GM18861 (cell line): ENCODE data around the gene TGFBI.
A peak's percentile ranks its signal among the peaks of the same experiment; 100 is the strongest.

ENCODE experiments used
- ATAC-seq: cut with Tn5 transposase; IDR thresholded peaks from one replicate; pipeline ENCODE4 v1.9.1; 2021; ENCODE audit not compliant: unreplicated experiment

Gene TGFBI

DNA sequence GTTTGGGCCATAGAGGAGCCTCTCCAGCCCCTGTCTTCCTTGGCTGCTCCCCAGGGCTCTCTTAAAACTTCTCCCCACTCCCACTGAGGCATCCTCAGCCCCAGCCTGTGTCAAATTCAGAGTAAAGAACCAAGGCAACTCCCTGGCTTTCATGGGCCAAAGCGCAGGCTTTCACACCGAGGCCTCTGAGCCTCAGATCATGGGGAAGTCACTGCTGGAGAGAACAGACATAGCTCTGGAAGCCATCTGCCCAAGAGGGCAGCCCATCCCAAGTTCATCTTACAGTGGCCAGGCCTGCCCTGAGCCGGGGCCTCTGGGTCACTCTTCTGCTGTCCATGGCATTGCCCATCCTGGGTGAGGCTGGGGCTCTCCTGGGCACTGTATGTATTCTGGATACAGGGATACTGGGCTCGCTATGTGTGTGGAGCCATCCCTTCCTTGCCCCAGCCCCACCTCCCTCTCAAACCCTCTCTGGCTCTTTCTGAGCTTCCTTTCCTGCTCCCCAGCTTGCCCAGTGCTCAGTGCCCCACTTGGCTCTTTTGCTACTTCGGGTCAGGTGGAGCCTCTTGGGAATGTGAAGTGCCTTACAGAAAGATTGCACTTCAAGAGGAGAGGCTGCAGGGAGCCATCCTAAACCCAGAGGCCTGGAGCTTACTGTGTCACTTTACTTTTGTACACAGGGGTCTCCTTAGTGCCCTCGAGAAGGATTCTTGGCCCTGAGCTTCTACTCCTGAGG lies 33.0 kb downstream of the TGFBI start:
- ATAC-seq = no peak

DNA sequence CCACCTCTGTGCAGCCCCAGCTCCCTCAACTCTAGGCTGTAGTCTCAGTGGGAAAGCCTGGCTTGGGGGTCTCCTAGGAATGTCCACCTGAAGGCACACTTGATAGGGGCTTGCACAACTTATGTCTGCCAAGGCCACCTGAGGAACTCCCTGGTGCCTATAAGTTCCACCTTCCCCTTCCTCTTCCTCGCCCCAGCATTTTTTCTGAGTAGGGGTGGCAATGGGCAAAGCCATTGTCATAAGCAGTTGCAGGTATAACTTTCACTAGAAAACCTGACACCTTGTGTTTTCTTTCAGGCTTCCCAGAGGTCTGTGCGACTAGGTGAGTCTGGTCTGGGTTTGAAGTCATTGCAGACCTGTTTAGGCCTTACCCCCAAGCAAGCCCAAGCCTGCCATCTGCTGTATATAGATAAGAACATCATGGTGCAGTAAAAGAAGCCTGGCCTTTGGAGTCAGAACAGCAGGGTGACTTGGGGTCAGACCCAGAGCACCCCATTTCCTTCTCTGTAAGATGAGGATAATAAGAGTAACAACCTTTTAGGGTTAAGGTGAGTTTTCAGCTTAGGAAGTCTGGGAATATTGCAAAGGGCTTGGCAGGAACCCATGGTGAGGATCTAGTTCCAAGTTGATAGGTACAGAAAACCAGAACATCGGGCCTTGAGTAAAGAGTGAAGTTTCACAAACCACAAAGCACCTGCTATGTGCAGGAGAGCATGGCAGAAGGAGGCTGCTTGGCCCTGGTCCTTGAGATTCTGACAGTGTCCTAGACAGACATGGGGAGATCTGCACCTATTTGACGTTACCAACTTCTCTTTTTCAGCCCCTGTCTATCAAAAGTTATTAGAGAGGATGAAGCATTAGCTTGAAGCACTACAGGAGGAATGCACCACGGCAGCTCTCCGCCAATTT lies 33.8 kb downstream of the TGFBI start:
- ATAC-seq = peak; percentile 78

DNA sequence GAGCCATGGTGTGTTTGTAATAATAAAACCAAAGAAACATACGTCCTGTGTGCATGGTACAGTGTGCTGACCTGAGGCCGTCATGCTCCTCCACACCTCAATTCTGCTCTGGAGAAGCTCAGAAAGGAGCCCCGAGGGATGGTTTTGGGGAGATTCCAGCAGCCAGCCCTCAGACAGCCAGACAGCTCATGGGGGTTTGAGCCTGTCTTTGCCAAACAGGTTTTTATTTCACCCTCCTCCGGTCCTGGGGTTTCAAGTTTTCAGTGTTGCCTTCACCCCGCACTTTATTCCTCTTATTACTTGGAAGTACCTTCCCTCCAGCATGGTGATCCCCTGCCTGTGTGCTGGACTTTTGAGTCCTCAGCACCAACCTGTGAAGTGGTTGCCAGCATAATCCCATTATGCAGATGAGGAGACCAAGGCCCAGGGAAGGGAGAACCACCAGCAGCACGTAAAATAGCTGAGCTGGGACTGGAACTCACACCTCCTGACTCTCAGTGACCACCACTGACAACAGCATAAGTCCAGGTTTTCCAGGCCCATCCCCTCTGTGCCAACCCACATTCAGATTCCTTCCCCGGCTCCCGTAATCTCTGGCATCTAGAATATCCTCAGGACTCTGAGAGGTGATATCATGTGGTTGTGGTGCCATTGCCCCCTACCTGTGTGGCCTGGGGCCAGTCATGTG lies 35.1 kb downstream of the TGFBI start:
- ATAC-seq = no peak

DNA sequence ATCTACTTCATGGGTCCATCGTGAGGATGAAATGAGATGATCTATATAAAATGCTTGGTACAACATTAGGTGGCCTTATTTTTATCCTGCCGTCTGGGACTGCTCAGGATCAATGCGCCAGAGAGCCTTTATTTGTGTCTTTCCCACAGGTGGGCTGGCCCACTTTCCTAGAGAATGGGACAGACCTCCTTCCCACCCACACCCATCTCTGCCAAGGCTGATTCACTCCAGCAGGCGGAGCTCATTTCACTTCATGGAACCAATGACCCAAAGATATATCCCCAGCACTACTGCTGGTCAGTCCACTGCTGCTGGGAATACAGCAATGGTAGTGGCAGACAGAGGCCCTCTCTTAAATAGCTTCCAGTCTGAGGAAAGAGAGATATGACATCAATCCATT lies 35.7 kb downstream of the TGFBI start:
- ATAC-seq = no peak

DNA sequence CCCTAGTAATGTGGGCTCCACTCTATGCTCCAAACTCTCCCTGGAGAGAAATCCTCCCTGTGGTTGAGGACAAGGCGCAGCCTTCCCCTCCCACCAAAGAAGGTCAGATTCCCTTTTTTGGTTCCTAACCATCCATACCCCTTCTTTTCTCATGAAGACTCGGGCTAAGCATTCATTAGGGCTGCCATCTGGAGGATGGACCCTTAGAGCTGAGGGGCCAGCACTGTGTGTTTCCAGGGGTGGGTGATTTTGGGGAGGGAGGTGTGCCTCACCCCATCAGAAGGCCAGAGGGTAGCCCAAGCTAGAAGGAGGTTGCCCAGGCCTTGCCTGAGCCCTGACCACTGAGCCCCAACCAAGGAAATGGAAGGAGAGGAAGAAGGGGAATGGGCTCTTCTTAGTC lies 36.8 kb downstream of the TGFBI start:
- no peak for ATAC-seq

DNA sequence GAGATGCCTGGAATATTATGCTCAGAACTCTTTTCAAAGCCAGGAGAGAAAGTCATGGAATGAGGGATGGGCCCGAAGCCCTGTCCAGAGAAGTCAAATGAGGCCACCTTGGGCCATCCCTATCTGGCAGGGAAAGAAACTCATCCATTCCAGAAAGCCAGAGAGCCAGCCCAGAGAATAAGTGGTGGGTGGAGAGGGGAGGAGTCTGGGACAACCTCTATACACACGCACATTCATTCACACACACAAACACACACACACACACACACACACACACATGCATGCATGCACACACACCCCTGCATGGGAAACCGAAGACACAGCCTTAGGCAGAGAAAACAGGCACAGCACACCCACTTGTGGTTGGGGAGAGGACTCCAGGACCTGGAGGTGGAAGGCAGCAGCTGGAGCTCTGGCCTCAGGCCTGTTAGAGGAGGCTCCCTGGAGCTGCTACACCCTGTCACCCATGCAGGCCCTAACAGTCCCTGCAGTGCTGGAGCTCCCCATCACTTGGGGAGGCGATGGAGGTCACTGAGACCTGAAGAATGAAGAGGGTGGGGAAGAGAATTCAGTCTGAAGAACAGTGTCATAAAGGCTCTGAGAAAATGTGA lies 38.0 kb downstream of the TGFBI start:
- no peak for ATAC-seq

DNA sequence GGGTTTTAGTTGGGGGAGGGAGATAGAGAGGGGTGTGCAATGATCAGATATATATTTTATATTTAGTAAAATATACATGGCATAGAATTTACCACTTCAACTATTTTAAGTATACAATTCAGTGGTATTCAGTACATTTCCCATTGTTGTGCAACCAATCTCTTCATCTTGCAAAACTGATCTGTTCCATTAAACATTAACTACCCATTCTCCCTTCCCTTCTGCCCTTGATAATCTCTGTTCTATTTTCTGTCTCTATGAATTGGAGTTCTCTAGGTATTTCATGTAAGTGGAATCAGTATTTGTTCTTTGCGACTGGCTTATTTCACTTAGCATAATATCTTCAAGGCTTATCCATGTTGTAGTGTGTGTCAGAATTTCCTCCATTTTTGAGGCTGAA lies 38.6 kb downstream of the TGFBI start:
- ATAC-seq = no peak

DNA sequence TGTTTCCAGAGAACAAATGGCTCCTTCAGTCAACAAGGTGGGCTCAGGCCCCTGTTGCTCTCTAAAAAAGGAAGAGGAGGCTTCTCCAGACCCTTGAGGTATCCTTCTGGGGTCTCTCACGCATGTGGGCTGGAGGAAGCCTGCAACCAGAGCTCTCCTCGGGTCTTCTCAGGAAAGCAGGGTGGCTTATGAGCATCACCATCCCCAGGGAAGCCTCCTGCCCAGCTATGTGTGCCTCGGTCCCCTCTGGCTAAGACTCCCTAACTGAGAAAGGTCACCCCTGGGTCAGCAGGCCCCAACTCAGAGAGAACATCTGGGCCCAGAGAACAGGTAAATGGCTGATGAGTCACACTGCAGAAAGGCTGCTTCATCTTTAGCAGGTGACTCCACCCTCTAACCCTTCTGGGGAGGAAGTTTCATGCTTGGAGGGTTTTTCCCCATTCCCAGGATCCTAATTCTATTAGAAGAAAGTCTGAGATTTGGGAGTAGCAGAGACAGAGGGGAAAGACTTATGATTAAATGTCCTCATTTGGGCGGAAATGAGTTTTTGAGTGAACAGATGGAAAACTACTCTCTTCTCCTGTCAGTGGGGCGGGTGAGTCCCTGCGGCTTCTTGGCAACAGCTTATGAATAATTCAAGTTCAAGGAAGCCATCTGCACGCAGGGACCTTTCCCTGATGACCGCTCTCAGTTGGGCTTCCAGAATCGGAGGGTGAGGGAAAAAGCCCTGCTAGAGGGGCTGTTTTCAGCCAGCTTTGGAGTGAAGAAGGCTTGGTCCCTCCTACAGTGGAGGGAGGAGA lies 41.9 kb downstream of the TGFBI start:
- ATAC-seq = no peak

DNA sequence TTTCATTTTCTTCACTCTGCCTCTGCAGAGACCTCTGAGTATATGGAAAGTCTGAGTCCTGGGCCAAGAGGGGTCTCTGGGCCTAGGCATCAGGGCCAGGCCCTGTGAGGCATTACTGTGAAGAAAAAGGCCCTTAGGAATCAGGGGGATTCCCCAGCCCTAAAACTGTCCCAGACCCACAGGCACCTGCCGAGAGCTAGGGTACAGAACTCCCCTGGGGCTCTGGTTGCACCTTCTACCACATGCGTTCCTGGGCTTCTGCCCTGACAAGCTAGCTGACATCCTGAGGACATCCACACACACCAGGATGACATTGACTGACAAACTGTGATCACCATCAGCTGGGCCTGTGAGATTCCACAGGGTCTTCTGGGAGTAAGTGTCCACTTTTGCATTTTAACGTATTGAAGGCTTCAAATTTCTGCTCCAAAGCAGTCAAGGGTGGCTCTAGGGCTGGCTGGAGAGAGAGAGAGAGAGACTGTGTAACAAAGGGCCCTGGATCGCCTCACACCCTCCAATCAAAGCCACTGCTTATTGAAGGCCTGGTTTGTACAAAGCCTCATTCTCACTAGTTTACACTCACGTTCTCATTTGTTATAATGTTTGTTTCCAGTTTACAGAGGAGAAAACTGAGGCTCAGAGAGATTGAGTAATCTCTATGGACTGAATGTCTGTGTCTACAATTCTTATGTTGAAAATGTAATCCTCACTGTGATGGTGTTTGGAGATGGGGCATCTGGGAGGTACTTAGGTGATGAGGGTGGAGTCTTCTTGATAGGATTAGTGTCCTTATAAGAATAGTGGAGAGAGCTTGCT lies 45.1 kb downstream of the TGFBI start:
- ATAC-seq = peak; percentile 75

DNA sequence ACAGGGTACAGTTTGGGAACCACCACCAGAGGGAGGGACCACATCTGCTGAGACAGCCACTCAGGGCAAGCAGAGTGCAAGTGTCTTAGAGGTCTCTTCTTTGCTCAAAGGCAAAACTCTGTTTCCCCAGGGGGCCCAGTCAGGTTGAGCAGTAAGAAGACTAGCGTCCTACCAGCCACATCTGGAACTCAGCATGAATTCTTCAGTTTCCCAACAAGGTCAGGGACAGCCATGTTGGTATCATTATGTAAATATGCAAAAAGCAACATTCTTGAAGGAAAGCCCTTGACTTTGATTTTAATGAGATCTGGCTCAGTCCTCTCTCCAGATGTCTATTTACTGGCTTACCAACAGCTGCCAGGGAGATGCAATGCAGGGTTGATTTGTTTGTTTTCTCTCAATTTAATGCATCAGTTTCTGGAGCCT lies 46.7 kb downstream of the TGFBI start:
- ATAC-seq = no peak

DNA sequence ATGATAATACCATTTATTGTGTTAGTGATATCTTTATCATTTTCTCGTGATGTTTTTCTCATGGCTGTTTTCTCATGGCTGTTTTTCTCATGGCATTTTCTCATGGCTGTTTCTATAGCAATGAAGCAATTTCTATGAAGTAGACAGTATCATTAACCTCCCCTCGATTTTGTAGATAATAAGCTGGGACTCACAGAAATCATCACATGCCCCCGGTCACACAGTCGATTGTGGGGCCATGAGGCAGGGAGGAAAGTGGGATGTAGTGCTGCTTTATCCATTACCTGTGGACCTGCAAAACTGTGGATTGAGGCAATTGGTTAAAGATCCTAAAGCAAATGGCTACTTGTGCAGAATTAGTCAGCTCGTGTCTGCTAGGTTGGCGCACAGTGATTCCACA lies 47.3 kb downstream of the TGFBI start:
- ATAC-seq = no peak

DNA sequence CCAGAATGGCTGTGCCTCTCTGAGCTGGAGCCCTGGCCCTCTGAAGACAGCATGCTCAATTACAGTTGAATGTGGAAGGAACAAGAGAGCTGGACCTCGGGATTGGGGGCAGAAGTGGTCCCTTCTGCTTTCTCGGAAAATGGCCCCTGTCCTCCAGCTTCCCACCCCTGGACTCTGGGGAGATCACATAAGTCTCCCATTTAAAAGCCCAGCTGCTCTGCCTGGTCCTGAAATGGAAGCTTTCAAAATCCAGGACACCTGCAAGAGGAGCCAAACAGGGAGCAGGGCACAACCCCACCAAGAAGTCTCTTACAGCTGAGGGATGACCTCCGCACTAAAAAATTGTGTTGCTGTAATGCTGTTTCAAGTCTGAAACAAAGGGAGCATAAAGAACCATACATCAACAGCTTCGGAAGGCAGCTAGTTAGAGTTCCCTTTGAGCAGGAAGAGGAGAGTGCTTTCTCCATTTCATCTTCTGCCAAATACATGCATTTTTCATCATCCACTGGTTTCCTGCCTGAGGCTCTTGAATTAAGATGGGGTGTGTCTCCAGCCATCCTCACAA lies 48.2 kb downstream of the TGFBI start:
- no peak for ATAC-seq

DNA sequence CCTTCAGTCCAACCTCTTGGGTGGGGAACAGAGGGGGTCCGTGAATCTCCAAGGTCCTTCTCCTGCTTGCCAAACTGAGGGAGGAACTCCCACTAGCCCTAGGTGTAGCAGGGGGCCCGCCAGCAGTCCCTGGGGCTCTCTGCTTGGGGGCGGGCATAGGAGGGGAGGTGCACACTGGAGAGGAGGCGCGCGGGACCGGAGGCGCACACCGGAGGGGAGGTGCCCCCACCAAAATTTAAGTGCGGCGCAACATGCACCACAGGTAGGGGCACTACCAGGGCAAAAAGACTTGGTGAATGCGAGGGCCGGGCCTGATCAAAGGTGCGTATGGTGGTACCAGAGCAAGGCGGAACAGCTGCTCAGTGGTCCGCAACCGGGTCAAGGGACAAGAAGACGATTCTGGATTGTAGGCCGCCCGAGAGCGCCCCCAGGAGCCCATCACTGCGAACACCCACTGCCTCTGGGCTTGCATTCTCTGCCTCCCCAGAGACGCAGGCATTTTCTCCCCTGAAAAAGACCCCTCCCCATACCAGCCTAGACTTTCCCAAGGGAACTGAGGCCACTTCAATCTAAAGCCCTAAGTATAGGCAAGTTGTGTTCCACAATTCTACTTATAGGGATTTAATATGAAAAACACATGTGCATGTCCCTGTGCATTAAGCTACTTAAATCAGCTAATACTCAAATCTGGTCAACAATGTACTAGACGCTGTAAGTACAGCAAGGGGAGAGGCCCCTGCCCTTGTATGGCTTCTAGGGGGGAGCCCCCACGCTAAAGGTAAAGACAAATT lies 50.6 kb downstream of the TGFBI start:
- no peak for ATAC-seq

DNA sequence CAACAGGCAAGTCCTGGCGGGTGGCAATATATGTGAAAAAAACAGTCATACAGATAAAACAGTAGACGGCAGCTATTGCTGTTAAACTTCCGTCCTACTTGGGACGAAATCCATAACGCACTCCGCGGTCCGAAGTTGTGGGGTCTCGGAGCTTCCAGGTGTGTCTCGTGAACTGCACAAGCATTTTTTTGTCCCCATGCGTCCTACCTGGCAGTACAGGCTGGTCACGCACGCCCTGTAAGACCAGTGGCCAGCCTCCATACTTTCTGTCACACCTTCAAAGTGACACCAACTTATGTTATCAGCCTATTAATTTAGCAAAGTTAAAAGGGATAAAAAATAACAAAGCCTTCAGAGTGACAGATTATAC lies 51.3 kb downstream of the TGFBI start:
- peak; percentile 6 for ATAC-seq

DNA sequence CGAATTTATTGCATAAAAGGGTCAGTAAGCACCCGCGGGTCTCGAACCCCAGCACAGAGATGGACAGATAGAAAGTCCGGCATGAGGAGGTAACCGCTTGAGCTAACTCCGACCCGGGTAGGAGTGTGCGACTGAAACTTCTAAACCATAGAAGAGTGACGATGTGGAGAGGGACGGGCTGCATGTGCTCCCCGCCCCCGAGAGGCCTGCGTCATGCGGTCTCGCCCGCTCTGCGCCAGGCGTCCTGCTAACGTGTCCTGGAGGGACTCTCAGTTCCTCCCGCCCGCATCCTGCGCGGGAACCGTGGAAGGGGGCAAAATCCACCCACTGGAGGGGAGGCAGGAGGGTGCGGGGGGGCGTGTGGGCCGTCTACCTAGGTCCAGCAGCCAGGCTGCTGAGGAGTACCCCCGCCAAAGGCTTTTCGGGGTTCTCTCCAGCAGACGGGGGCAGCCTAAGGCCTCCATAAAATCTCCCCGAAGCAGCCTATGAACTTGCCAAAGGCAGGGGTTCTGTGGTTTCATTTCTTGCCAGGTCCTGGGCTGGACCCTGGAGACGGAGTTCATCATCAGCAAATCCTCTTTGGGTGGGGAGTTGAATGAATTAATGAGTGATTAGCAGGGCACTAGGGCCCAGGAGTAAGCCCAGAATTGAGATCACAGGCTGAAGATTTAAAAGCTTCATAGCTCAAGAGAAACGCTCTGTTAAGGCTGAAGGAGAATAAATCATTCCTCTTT lies 51.9 kb downstream of the TGFBI start:
- ATAC-seq = peak; percentile 89

DNA sequence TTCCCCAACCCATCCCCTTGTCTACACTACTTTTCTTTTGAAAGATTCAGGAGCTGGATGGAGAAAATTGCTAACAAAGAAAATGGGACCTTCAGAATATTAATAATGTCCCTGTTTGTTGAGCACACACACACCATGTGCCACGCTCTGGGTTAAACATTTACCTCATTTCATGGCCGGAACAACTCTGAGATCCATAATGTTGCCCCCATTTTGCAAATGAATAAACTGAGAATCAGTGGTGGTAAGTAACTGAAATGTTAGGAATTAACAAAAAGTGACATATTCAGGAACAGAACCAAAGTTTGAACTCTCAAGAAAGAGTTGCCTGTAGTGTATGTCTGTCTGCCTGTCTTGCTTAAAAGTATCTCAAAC lies 52.4 kb downstream of the TGFBI start:
- ATAC-seq = no peak

DNA sequence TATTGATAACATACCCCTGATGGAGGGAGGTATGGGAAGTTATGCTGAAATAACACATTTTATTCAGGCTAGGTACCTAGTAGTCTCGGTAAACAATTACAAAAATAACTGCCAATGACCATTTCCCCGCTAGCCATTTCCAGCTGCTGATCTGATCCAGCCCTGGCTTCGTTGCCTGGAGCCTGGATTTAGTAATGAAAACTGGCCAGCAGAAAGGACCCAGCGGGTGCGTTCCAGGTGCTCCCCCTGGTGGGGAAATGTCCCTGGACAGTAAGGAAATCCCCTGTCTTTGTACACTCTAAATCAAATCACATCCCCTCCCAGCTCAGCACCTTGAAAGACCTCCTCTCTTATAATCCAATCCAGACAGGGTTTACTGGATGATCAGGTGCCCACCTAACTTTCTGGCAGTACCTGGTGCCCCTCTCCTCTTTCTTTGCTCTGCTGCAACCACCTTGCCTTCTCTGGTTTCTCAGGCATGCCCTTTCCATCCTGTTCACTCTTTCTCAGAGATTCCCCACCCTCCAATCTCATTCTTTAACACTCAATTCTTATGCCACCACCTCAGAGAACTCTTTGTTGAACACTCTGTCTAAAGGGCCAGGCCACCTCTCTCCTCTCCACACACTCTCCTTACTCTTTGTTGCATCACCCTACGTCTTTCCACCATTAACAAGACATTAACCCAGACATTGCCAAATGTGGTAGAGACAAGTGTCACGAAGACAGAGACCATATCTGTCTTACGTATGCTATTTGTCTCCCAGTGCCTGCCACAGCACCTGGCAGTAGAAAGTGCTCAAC lies 53.8 kb downstream of the TGFBI start:
- no peak for ATAC-seq
